Liver (tissue), 9 donors: ENCODE results near the gene HEXB. TPM values are rescaled to one million over a fixed set of nuclear protein-coding genes. Genes with fewer than 3 reads are reported as not detected.

Experiments
- DNase-seq: peaks from one replicate; pipeline ENCODE4 v3.0.0-alpha.2; 2017; ENCODE audit warnings: low spot score
- H3K27ac ChIP-seq, 2 donors: one replicate each; pipeline ENCODE4 v1.7.0; 2013; ENCODE audit warnings: inconsistent platforms in 2 of 2, low read length in 2 of 2, control low read depth in 1 of 2, low read depth in 1 of 2, mild to moderate bottlenecking in 1 of 2
- H3K27me3 ChIP-seq, 4 donors: one replicate each; pipeline versions ENCODE4 v1.6.1 to v1.7.0; 2013; ENCODE audit warnings: low read length in 3 of 4, inconsistent platforms in 1 of 4, mild to moderate bottlenecking in 1 of 4, moderate library complexity in 1 of 4; ENCODE audit not compliant: control insufficient read depth in 4 of 4, insufficient read depth in 4 of 4
- H3K36me3 ChIP-seq, 4 donors: one replicate each; pipeline versions ENCODE4 v1.6.1 to v1.7.0; 2013; ENCODE audit warnings: low read length in 3 of 4, mild to moderate bottlenecking in 3 of 4, low read depth in 1 of 4, moderate library complexity in 1 of 4; ENCODE audit not compliant: control insufficient read depth in 4 of 4, insufficient read depth in 3 of 4
- H3K4me1 ChIP-seq, 4 donors: one replicate each; pipeline versions ENCODE4 v1.6.1 to v1.7.0; 2013; ENCODE audit warnings: low read length in 3 of 4, mild to moderate bottlenecking in 3 of 4, moderate library complexity in 1 of 4; ENCODE audit not compliant: control insufficient read depth in 4 of 4, insufficient read depth in 4 of 4
- H3K4me3 ChIP-seq, 3 donors: one replicate each; pipeline versions ENCODE4 v1.6.1 to v1.7.0; 2013; ENCODE audit warnings: low read length in 3 of 3, control low read depth in 1 of 3, low read depth in 1 of 3, mild to moderate bottlenecking in 1 of 3
- H3K9ac ChIP-seq, 2 donors: one replicate each; pipeline ENCODE4 v1.7.0; 2013; ENCODE audit warnings: low read length in 2 of 2, mild to moderate bottlenecking in 2 of 2, moderate library complexity in 2 of 2, control low read depth in 1 of 2, low read depth in 1 of 2
- H3K9me3 ChIP-seq, 4 donors: one replicate each; pipeline versions ENCODE4 v1.6.1 to v1.7.0; 2013; ENCODE audit warnings: low read length in 3 of 4; ENCODE audit not compliant: control insufficient read depth in 4 of 4
- EGR1 ChIP-seq, 2 donors: IDR thresholded peaks; 2 replicates each; pipeline ENCODE4 v1.6.1; 2016 to 2018; ENCODE audit warnings: antibody characterized with exemption in 2 of 2, low read depth in 2 of 2
- FOXA1 ChIP-seq: IDR thresholded peaks from 2 replicates; pipeline ENCODE4 v1.6.1; 2016; ENCODE audit warnings: antibody characterized with exemption
- FOXA2 ChIP-seq: IDR thresholded peaks from 2 replicates; pipeline ENCODE4 v1.6.1; 2016; ENCODE audit warnings: antibody characterized with exemption
- GABPA ChIP-seq, 2 donors: IDR thresholded peaks in 1 of 2; conservative IDR thresholded peaks in 1 of 2; 2 replicates each; pipeline ENCODE4 v1.6.1; 2016; ENCODE audit warnings: antibody characterized with exemption in 2 of 2, mild to moderate bottlenecking in 1 of 2, moderate library complexity in 1 of 2
- HNF4A ChIP-seq, 2 donors: conservative IDR thresholded peaks; 2 replicates each; pipeline ENCODE4 v1.6.1; 2016; ENCODE audit warnings: antibody characterized with exemption in 2 of 2, mild to moderate bottlenecking in 2 of 2
- HNF4G ChIP-seq: IDR thresholded peaks from 2 replicates; pipeline ENCODE4 v1.6.1; 2016; ENCODE audit warnings: antibody characterized with exemption
- JUND ChIP-seq, 2 donors: IDR thresholded peaks; 2 replicates each; pipeline ENCODE4 v1.6.1; 2016; ENCODE audit warnings: antibody characterized with exemption in 2 of 2
- NR2F2 ChIP-seq: IDR thresholded peaks from 2 replicates; pipeline ENCODE4 v1.6.1; 2016; ENCODE audit warnings: antibody characterized with exemption
- RAD21 ChIP-seq, 2 donors: IDR thresholded peaks; 2 replicates each; pipeline ENCODE4 v1.6.1; 2016; ENCODE audit warnings: antibody characterized with exemption in 2 of 2, mild to moderate bottlenecking in 2 of 2
- RXRA ChIP-seq, 2 donors: IDR thresholded peaks; 2 replicates each; pipeline ENCODE4 v1.6.1; 2017 to 2018; ENCODE audit warnings: antibody characterized with exemption in 2 of 2, mild to moderate bottlenecking in 1 of 2
- SP1 ChIP-seq: IDR thresholded peaks from 2 replicates; pipeline ENCODE4 v1.6.1; 2018; ENCODE audit warnings: antibody characterized with exemption, mild to moderate bottlenecking
- TAF1 ChIP-seq: conservative IDR thresholded peaks from 2 replicates; pipeline ENCODE4 v1.6.1; 2016; ENCODE audit warnings: antibody characterized with exemption, mild to moderate bottlenecking
- YY1 ChIP-seq: IDR thresholded peaks from 2 replicates; pipeline ENCODE4 v1.6.1; 2016; ENCODE audit warnings: antibody characterized with exemption, mild to moderate bottlenecking
- WGBS: extraction: QIAGEN DNeasy Blood & Tissue Kit; methylation state at CpG from one replicate; pipeline ENCODE4 v1.1.7; 2013; 5-methylcytosine and 5-hydroxymethylcytosine counted together
- polyA plus RNA-seq, 2 donors: library from polyadenylated mRNA; stranded (reverse) in 1 of 2; unstranded in 1 of 2; fragments of 200-250 nt in 1 of 2; fragments of >200 nt in 1 of 2; fragmentation: Nextera tagmentation in 1 of 2; extraction: Ambion mirVana in 1 of 2; gene quantifications; one replicate each; pipeline versions ENCODE4 v1.2.1 to v1.2.3, GENCODE V29; 2013 to 2015
- total RNA-seq, 2 donors: library from RNA; depleted of rRNA; stranded (reverse); fragments of >200 nt; gene quantifications; one replicate each; pipeline ENCODE4 v1.2.3, GENCODE V29; 2014
- TF ChIP-seq, protein P1 (sequence below): IDR thresholded peaks from 2 replicates; pipeline ENCODE4 v1.6.1; 2016; ENCODE audit warnings: antibody characterized with exemption
- TF ChIP-seq, protein P2 (sequence below): fragments of 150-350 bp; IDR thresholded peaks from 2 replicates; pipeline ENCODE4 v1.5.1; 2017; ENCODE audit warnings: improper control_type of control experiment, low read depth, low read length; ENCODE audit not compliant: missing input control
- TF ChIP-seq, protein P3 (sequence below): IDR thresholded peaks from 2 replicates; pipeline ENCODE4 v1.6.1; 2016; ENCODE audit warnings: antibody characterized with exemption, mild to moderate bottlenecking
- TF ChIP-seq, protein P4 (sequence below): IDR thresholded peaks from 2 replicates; pipeline ENCODE4 v1.6.1; 2016; ENCODE audit warnings: antibody characterized with exemption
- TF ChIP-seq, protein P5 (sequence below): IDR thresholded peaks from 2 replicates; pipeline ENCODE4 v1.6.1; 2016; ENCODE audit warnings: antibody characterized with exemption
- donor health status: healthy.
- donor health status: healthy.
- donor health status: healthy.
- donor health status: healthy.
- donor health status: healthy.

HEXB gene
- total and polyA plus RNA-seq, 4 donors = 67.7 to 84.5 (median 76.2) TPM

DNA sequence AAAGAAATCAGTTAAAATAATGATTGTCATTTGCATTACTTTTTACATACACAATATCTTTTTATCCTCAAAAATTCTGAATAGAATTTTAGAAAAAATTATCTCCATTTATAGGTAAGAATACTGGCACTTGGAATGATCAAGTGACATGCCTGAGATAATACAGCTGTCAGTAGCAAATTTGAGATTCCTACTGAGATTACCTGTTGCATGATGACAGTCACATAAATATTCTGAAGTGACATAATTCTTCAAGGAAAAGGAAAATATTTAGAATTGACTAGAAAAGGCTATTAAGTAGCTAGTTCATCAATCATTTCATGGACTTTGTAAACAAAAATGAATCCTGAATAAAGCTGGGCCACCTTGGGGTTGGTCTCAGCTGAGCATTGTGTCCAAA lies 29.3 kb upstream of the HEXB start:
- no peaks in the 10 kb centered on the region for H3K4me1 ChIP-seq
- H3K9ac ChIP-seq = no peak overlapping the region
- no peaks in the 10 kb centered on the region for H3K27me3 ChIP-seq
- H3K36me3 ChIP-seq = no peaks in the 10 kb centered on the region
- H3K4me3 ChIP-seq = no peak overlapping the region
- H3K27ac ChIP-seq = no peak overlapping the region
- no peak for DNase-seq
- H3K9me3 ChIP-seq = no peaks in the 10 kb centered on the region
- no peak for TF ChIP-seq FOXA1
- no peak for TF ChIP-seq JUND (IDR thresholded peaks at IDR 0.05)
- TF ChIP-seq, protein P1, sequence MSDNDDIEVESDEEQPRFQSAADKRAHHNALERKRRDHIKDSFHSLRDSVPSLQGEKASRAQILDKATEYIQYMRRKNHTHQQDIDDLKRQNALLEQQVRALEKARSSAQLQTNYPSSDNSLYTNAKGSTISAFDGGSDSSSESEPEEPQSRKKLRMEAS = no peak
- TF ChIP-seq HNF4G = no peak
- no peak for TF ChIP-seq YY1
- no peak for TF ChIP-seq SP1
- TF ChIP-seq, protein P2, sequence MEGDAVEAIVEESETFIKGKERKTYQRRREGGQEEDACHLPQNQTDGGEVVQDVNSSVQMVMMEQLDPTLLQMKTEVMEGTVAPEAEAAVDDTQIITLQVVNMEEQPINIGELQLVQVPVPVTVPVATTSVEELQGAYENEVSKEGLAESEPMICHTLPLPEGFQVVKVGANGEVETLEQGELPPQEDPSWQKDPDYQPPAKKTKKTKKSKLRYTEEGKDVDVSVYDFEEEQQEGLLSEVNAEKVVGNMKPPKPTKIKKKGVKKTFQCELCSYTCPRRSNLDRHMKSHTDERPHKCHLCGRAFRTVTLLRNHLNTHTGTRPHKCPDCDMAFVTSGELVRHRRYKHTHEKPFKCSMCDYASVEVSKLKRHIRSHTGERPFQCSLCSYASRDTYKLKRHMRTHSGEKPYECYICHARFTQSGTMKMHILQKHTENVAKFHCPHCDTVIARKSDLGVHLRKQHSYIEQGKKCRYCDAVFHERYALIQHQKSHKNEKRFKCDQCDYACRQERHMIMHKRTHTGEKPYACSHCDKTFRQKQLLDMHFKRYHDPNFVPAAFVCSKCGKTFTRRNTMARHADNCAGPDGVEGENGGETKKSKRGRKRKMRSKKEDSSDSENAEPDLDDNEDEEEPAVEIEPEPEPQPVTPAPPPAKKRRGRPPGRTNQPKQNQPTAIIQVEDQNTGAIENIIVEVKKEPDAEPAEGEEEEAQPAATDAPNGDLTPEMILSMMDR = no peak
- TF ChIP-seq, protein P3, sequence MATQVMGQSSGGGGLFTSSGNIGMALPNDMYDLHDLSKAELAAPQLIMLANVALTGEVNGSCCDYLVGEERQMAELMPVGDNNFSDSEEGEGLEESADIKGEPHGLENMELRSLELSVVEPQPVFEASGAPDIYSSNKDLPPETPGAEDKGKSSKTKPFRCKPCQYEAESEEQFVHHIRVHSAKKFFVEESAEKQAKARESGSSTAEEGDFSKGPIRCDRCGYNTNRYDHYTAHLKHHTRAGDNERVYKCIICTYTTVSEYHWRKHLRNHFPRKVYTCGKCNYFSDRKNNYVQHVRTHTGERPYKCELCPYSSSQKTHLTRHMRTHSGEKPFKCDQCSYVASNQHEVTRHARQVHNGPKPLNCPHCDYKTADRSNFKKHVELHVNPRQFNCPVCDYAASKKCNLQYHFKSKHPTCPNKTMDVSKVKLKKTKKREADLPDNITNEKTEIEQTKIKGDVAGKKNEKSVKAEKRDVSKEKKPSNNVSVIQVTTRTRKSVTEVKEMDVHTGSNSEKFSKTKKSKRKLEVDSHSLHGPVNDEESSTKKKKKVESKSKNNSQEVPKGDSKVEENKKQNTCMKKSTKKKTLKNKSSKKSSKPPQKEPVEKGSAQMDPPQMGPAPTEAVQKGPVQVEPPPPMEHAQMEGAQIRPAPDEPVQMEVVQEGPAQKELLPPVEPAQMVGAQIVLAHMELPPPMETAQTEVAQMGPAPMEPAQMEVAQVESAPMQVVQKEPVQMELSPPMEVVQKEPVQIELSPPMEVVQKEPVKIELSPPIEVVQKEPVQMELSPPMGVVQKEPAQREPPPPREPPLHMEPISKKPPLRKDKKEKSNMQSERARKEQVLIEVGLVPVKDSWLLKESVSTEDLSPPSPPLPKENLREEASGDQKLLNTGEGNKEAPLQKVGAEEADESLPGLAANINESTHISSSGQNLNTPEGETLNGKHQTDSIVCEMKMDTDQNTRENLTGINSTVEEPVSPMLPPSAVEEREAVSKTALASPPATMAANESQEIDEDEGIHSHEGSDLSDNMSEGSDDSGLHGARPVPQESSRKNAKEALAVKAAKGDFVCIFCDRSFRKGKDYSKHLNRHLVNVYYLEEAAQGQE = no peak
- no peak for TF ChIP-seq EGR1 (IDR thresholded peaks at IDR 0.05; ENCODE audit: low read depth in 2 of 2)
- TF ChIP-seq RAD21 (IDR thresholded peaks at IDR 0.05) = no peak
- no peak for TF ChIP-seq FOXA2
- TF ChIP-seq, protein P4, sequence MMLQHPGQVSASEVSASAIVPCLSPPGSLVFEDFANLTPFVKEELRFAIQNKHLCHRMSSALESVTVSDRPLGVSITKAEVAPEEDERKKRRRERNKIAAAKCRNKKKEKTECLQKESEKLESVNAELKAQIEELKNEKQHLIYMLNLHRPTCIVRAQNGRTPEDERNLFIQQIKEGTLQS = no peak
- no peak for TF ChIP-seq RXRA (IDR thresholded peaks at IDR 0.05)
- TF ChIP-seq TAF1 = no peak
- TF ChIP-seq GABPA (IDR thresholded peaks at IDR 0.05 in 1 of 2, conservative IDR thresholded peaks at IDR 0.05 in 1 of 2) = no peak
- TF ChIP-seq, protein P5, sequence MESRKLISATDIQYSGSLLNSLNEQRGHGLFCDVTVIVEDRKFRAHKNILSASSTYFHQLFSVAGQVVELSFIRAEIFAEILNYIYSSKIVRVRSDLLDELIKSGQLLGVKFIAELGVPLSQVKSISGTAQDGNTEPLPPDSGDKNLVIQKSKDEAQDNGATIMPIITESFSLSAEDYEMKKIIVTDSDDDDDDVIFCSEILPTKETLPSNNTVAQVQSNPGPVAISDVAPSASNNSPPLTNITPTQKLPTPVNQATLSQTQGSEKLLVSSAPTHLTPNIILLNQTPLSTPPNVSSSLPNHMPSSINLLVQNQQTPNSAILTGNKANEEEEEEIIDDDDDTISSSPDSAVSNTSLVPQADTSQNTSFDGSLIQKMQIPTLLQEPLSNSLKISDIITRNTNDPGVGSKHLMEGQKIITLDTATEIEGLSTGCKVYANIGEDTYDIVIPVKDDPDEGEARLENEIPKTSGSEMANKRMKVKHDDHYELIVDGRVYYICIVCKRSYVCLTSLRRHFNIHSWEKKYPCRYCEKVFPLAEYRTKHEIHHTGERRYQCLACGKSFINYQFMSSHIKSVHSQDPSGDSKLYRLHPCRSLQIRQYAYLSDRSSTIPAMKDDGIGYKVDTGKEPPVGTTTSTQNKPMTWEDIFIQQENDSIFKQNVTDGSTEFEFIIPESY = no peak

DNA sequence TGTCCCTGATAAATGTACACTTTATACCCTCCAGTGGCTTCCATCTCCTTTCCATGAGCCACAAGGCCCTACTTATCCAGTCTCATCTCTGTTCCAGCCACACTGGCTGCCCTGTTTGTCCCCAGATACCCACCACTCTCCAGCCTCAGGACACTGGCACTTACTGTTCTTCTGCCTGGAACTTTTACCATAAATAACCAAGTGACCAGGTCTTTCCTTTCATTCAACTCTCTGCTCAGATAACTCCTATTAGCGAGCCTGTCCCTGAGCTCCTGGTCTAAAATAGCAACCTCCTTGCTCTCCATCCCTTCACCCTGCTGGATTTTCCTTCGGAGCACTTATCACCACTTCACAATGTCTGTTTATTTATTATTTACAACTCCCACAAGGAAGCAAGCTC lies 27.9 kb upstream of the HEXB start:
- 80% methylated on average over 2 of the region's 2 CpGs for WGBS
- Histone ChIP-seq H3K4me3 (no peak overlapping the region), H3K27ac (no peak overlapping the region), H3K36me3 (no peaks in the 10 kb centered on the region), H3K9me3 (no peaks in the 10 kb centered on the region), H3K4me1 (no peaks in the 10 kb centered on the region), H3K27me3 (no peaks in the 10 kb centered on the region), H3K9ac (no peak overlapping the region)
- no peak for DNase-seq
- TF ChIP-seq, protein P5 = no peak
- TF ChIP-seq FOXA1 (no peak), GABPA (IDR thresholded peaks at IDR 0.05 in 1 of 2, conservative IDR thresholded peaks at IDR 0.05 in 1 of 2) (no peak), TAF1 (no peak), NR2F2 (no peak), HNF4G (no peak), SP1 (no peak), YY1 (no peak), EGR1 (IDR thresholded peaks at IDR 0.05; ENCODE audit: low read depth in 2 of 2) (no peak), HNF4A (conservative IDR thresholded peaks at IDR 0.05) (no peak), RAD21 (IDR thresholded peaks at IDR 0.05) (no peak)
- TF ChIP-seq, protein P3 = no peak
- TF ChIP-seq, protein P1 = no peak
